GM18909 (cell line): ENCODE data around the gene PLXND1.

Source experiments
- ATAC-seq: cut with Tn5 transposase; IDR thresholded peaks from one replicate; pipeline ENCODE4 v1.9.1; 2021; ENCODE audit warnings: mild to moderate bottlenecking; ENCODE audit not compliant: unreplicated experiment, poor library complexity

PLXND1 gene

DNA sequence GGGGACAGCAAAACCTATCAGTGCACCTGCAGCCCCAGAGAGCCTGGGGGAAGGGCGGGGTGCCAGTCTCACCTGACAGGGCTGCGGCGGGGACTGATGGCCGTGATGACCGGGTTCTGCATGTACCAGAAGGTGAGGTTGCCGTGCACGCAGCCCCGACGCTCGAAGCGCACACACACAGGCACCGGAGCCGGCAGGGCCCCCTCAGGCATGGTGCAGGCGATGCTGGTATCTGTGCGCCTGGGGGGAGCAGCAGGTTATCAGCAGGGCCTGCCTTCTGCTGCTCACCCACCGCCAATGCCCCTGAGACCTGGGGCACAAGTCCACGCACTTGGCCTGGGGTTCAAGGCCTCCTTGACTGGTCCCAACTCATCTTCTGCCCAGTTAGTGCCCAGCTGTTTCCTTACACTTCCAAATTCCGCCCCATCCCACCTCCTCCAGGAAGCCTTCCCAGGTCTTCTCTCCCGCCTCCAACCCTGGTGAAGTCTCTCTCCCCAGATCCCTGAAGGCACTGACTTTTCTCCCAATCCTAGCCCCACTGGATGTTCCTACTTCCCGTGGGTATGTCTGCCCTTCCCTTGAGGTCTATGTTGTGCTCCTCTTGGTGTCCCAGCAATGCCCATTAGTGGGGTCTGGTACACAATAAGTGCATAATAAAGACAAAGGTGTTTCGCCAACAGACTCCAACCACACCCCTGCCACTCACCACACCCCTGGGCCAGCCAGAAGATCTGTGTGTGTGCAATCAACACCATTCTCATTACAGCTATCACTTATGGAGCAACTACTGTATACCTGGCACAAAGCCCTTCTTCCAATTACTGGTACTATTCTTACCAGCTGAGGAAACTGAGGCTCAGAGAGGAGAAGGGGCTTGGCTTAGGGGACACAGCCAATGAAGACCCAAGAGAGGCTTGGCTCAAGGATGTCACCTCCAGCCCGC lies 34.6 kb downstream of the PLXND1 start:
- no peak for ATAC-seq

DNA sequence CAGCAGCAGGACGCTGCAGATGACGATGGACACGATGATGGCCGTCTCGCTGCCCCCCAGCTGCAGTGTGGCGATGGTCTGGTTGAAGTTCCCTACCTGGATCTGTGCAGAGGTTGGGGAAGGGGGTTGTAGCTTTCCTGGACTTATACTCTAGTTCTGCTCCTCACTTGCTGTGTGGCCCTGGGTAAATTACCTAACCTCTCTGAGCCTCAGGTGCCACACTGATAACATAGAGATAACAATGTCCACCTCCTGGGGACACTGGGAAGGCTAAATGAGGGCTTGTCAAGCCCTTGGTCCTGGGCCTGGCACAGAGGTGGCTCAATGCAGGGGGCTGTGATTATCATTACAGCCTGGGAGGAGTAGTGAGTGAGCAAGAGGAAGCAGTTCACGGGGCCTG lies 36.6 kb downstream of the PLXND1 start:
- ATAC-seq: no peak

DNA sequence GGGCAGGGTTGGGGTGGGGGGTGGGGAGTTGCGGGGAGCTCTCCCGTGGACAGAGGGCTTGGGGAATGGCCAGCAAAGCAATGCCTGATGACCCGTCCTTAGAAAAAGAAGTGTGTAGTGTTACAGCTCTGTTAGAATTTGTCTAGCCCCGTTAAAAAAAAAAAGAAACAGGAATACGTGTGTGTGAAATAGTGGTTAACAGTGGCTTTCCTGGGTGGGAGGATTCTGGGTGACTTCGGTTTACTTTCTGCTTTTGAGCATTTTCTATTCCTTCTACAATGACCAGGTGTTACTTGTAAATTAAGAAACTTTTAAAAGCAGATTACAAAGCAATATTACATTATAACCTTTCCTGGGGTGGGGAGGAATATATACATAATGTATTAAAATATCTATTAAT lies 38.5 kb downstream of the PLXND1 start:
- ATAC-seq: no peak

DNA sequence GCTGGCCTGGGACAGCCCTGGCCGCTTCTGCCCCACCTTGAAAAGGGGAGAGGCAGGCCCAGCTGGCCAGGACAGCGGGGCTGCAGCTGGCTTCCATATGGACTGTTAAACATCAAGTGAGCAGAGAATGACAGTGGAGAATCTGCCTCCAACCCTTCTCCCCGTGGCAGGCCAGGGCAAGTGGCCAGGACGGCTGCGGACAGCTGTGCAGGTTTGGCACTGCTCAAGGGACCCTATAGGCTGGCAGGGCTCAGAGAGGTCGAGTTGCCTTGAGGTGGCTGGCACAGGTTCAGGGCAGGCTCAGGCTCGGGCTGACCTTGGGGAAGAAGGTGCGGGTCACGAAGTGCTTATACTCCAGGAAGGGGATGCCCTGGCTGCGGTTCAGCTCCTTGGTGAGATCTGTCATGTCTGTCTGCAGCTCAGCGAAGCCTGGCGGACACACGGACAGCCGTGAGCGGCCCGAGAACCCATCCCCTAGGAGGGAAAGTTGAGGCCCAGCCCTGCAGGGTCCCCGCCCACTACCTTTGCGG lies 39.2 kb downstream of the PLXND1 start:
- no peak for ATAC-seq

DNA sequence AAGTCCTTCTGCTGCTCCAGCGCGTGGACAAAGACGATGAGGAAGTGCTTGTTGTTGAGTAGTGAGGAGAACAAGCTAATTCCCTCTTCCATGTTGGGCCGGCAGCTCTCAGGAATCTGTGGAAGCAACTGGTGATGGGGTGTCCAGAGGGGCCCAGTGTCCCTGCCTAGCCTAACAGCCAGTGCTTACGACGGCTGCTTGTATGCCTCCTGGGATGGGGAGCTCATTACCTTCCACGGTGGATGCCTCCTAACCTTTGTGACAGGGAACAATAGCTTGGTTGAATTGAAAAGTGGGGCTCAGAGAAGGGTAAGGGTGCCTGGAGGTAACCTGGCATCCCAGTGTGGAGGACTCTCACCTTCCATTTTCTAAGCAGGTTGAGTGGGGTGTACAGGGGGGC lies 40.6 kb downstream of the PLXND1 start:
- no peak for ATAC-seq

DNA sequence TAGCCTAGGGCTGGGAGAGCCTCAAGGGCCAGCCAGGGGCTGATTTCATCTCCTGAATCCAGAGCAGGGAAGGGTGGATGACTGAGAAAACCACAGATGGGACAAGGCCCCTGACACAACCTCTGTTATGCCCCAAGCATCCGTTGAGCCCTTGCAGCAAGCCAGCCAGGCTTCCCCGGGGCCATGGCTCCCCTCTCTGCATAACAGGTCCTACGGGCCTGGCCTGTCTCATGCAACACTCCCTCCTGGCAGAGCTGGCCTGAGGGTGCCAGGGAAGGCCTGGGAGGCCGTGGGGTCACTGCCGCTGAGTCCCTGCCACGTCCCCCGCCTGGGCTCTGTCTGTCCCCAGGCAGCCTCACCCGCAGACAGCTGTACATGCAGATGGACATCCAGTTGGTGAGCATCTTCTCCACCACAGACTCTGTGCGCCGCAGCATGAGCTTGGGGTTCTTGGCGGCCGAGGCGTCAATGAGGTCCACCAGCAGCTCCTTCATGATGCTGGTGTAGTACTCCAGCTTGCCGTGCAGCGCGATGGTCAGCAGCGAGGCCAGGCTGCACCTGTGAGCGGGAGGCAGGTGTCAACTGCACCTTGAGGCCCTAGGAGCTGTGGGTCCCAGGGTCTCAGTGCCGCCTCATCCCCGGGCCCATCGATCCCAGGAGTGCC lies 41.4 kb downstream of the PLXND1 start:
- no peak for ATAC-seq

DNA sequence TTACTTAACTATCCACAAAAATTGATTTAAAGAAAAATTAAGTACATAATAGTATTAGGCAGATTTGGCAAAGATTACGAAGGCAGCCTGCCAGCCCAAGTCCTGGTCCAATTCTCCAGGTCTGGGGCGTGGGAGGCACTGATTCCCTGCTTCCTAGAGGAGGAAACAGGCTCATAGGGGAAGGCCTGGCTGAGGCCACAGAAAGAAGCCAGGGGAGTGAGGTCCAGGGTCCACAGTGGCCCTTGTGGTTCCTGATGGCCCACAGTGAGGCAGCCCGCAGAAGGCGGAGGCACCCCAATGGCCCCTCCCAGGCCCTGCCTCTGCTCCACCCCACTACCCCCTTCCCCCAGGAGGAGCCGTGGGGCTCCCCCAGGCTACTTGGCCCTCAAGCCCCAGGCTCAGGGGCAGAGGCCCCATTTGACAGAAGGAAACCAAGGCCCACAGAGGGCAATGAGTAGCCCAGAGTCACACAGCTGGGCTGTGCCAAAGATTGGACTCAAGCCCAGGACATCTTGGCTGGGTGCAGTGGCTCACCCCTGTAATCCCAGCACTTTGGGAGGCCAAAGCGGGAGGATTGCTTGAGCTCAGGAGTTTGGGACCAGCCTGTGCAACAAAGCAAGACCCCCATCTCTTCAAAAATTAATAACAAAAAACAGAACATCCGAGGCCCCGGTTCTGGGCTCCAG lies 42.5 kb downstream of the PLXND1 start:
- ATAC-seq: no peak

DNA sequence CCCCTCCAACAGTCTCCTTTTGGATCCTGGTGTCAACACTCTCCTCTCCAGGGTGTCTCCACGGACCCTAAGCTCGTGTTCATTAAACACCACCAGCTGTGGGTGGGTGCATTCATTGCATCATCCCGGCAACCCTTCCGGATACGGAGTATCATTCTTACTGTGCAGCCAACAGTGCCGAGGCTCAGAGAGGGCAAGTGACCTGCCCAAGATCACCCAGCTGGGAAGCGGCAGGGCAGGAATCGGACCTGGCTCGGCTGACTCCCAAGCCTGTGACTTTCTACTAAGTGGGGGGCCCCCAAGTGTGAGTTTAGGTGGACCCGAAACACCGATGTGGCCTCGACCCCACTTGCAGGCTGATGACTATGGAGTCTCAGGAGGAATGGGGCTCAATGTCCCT lies 43.1 kb downstream of the PLXND1 start:
- ATAC-seq: no peak

DNA sequence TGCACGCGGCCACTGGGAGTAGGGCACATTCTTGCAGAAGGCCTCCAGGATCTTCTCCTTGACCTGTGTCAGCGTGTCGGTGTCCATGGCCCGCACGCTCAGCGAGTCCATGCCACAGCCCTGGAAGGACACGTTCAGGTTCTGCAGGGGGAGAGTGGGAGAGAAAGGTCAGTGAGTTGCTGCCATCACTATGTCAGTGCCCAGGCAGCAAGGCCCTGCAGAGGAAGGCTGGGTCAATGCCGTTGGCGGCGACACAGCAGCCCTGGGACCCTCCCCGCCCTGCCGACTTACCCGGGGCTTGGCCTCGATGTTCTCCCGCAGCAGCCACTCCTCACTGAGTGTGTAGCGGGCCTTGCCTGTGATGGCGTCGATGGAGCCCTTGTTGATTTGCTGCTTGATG lies 43.7 kb downstream of the PLXND1 start:
- no peak for ATAC-seq

DNA sequence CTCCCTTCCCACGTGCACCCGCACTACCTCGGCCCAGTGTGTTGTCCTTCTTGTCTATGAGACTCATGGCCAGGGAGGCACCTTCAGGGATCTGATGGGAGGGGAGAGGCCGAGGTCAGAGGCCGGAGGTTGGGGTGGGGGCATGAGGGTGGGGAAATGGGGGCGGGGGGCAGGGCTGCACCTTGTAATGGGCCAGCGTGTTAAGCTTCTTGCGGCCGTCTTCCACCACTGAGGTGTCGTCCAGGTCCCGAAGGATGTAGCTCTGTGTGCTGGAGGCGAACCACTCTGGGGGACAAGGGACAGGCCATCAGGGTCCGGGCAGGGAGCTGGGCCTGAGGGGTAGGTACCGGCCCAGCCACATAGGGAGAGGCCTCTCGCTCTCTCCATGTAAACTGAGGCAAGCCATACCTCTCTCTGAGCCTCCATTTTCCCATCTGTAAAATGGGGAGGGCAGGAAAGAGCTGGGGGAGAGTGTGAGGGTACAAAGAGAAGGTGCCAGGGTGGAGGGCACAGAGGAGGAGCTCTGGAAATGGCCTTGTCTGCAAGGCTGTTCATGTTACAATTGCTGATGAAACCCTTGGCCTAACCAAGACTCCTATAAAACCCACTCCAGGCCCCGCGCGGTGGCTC lies 44.7 kb downstream of the PLXND1 start:
- ATAC-seq: no peak

DNA sequence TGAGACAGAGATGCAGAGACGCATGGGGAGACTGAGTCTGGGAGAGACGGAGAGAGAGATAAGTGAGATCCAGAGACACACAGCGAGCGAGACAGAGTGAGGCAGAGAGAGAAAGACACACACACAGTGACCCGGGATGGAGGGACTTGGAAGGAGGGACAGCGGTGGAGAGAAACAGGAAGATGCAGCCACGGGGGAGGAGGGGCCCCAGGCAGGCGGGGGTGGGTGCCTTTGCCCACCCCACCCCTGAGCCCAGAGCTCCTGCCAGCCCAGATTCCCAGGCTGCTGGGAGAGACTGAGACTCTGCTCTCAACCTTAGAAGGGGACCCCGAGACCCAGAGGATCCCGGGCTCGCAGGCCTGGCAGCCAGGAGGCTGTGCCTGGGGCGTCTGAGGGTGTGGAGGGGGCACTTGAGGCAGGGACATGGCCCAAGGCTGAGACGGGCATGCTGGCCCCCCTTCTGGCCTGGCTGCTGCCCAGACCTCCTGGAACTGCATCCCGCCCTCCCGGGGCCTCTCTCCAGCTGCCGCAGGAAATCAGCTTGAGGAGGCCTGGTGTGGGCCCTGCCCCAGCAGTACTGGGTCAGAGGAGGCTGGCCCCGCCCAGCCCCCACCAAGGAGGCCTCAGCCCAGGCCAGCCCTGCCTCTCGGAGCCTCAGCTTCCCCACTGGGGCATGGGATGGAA lies 45.4 kb downstream of the PLXND1 start:
- ATAC-seq: no peak

DNA sequence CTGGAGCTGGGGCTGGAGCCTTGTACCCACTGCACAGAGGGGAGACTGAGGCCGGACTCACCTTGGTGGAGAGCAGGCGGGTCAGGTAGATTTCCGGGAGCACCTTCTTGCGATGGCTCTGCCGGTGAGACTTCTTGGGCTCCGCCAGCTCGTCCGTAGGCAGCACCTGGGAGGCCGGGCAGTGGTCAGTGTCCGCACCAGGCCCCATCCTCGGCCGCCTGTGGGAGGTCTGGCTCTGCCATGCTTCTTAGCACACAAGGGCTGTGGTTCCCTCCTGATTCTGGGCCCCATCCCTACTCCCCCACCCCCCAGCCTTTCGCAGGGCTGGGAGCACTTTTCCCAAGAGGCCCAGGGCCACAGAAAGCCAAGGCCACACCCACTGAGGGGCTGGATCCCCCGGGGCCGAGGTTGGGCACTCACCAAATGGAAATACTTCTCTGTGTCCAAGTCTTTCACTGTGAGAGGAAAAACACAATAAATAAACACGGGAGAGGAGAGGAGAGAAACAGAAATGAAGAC lies 46.1 kb downstream of the PLXND1 start:
- ATAC-seq: no peak

DNA sequence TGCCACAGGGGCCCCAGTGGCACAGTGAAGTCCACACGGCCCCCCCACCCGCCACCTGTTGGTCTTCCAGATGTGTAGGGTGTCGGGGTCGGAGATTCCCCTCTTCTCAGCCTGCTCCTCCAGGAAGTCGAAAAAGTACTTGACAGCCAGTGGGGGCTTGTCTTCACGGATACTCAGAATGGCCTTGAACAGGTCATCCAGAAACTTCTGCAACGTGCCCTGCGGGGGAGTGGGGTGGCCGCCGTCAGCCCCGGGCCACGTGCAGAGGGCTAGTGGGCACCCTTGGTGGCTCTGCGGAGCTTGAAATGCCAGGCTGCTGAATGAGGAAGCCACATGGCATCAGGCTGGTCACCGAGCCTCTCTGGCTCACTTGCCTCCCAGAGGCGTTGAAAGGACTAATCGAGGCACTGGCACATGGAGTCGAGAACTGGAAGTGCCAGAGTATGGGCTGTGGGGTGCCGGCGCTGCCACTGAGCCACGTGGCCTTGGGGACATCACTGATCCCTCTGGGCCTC lies 46.9 kb downstream of the PLXND1 start:
- ATAC-seq: no peak

DNA sequence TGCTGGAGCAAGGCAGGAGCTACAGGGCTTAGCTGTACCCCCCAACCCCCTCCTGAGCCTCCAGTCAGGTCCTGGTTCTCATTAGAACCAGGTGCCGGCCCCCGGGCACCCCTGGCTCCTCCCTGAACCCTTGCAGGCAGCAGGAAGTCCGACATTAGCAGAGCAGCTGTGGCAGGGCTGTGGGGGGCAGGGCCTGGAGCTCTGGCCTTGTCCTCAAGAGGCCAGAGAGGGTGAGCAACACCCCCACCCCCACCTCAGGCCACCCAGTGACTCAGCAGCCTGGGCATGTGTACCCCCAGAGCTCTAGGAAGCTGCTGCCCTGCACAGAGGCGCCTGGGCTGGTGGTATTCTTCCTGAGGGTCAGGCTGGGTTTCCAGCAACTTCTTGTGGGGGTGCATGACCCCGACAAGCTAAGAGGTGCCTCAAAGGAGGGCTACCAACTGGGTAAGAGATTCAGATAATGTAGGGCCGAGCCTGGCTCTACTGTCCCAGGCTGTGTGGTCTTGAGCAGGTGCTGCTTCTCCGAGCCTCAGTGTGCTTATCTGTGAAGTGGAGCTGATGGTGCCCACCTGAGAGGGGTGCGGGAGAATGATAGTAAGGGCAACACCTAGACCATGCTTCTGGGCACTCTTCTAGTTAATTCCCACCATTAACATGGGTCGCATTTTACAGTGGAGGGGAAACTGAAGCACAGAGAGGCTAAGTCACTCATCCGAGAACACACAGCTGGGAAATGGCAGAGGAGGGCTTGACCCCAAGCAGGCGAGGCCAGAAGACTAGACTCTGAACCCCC lies 47.5 kb downstream of the PLXND1 start:
- ATAC-seq: no peak

DNA sequence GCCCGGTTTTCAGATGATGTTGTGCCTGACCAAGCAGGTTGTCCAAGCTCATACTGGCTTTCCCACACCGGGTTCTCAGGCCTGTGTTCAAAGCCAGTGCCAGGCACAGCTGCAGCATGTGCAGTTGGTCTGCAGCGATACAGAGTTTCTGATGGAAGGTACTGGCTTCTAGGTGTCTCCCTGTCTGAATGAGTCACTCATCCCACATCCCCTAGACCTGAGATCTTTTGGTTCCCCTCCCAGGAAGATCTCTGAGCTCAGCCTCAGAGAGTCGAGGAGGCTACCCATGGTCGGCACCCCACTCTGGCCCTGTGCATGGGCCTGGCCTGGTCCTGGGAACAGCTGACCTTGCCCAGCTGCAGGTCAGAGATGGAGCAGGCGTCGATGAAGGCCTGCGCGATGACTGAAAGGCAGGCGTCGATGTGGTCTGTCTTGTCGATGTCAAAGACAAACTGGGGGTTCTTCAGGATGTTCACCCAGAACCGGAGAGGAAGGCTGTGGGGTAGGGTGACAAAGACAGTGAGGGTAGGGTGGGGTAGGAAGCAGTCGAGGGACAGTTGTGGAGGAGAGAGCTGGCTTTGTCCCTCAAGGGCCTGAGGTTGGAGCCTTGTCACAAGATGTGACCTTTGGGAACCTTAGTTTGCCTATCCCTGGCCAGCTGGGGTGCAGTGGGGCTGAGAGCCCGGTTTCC lies 48.2 kb downstream of the PLXND1 start:
- ATAC-seq: no peak

DNA sequence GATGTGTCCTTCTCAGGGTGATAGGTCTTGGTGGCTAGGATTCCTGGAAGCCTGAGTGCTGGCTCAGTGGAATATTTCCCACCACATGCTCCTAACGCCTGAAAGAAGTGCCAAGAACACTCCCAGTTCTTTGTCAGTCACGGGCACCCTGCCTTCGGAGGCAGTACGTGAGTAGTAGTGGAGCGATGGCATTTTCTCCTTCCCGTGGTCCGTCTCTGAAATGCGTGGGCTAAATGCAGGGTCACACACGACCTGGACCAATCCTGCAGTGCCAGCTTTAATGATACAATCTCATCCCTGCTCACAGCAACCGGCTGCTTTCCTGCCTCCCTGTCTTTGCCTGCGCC lies 49.0 kb downstream of the PLXND1 start:
- no peak for ATAC-seq

DNA sequence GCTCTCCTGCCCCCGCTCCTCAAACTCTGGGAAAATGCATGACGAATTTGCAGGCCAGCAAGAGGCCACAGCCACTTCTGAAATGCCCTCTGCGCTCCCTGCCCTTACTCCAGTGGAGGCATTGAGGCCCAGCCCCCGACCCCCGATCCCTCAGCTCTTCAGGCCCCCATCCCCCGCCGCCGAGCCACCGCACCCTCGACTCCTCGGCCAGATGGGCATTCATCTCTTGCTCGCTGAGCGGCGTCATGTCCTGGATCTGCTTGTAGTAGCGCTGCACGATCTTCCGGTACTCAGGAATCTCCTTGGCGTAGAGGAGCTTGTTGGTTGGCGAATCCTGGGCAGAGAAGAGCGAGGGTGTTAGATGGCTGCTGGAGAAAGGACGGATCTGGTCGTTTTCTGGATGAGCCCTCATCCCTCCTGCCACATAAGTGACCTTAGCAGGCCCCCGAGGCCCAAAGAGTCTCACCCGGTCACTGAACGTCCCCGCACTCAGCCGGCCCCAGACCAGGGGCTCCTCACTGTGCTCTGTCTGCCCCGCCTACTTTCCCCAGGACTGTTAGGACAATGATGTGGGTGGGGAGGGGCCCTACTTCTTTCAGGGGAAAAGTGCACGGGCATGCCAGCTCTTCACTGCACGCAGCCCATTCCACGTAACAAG lies 49.5 kb downstream of the PLXND1 start:
- ATAC-seq: no peak

DNA sequence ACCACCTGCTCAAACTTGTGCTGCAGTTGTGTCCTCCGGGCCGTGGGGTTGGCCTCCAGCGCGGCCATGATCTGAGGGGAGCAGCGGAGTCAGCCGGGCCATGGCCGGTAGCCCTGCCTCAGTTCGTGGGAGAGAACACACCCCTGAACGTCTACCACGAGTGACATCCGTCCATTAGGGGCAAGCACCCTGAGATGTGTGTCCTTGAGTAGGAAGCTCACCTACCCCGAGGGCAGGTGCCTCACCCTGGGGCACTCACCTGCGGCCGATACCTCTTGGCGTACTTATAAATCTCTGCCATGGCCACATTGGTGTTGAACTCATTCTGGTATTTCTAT lies 50.1 kb downstream of the PLXND1 start:
- no peak for ATAC-seq
